Panc1 (cell line): ENCODE data around the gene PPIL4.

Source experiments
- POLR2AphosphoS5 ChIP-seq: IDR thresholded peaks from 2 replicates; pipeline ENCODE4 v1.6.1; 2012; ENCODE audit warnings: mild to moderate bottlenecking, low read depth, low read length, moderate library complexity
- REST ChIP-seq, 2 experiments: IDR thresholded peaks; 2 replicates each; pipeline ENCODE4 v1.6.1; 2011 to 2012; ENCODE audit warnings: low read depth in 2 of 2, control low read depth in 1 of 2, low read length in 1 of 2, mild to moderate bottlenecking in 1 of 2, moderate library complexity in 1 of 2; ENCODE audit not compliant: insufficient read depth in 1 of 2
- SIN3A ChIP-seq: IDR thresholded peaks from 2 replicates; pipeline ENCODE4 v1.6.1; 2012; ENCODE audit warnings: low read depth, mild to moderate bottlenecking, low read length, moderate library complexity, borderline replicate concordance; ENCODE audit not compliant: insufficient read depth
- TF ChIP-seq, protein P1 (sequence below): fragments of 450-650 bp; IDR thresholded peaks from 2 replicates; pipeline ENCODE4 v1.5.1; 2017; ENCODE audit warnings: mild to moderate bottlenecking

- TF ChIP-seq, protein P1, sequence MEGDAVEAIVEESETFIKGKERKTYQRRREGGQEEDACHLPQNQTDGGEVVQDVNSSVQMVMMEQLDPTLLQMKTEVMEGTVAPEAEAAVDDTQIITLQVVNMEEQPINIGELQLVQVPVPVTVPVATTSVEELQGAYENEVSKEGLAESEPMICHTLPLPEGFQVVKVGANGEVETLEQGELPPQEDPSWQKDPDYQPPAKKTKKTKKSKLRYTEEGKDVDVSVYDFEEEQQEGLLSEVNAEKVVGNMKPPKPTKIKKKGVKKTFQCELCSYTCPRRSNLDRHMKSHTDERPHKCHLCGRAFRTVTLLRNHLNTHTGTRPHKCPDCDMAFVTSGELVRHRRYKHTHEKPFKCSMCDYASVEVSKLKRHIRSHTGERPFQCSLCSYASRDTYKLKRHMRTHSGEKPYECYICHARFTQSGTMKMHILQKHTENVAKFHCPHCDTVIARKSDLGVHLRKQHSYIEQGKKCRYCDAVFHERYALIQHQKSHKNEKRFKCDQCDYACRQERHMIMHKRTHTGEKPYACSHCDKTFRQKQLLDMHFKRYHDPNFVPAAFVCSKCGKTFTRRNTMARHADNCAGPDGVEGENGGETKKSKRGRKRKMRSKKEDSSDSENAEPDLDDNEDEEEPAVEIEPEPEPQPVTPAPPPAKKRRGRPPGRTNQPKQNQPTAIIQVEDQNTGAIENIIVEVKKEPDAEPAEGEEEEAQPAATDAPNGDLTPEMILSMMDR = no peak
- no peak for TF ChIP-seq POLR2AphosphoS5
- TF ChIP-seq REST (IDR thresholded peaks at IDR 0.05; ENCODE audit: insufficient read depth in 1 of 2, low read depth in 2 of 2, low read length in 1 of 2) = no peak
- TF ChIP-seq SIN3A = no peak
Measured at GRCh38 chr6:149510793-149511512, 34.9 kb downstream of the PPIL4 start.
